Mucosa of descending colon (tissue), 3 donors: ENCODE results near the gene C19orf44. TPM values are rescaled to one million over a fixed set of nuclear protein-coding genes. Genes with fewer than 3 reads are reported as not detected.
A peak's percentile ranks its signal among the peaks of the same experiment; 100 is the strongest.
"Not testable (repeated sequence)": the region's sequence is repeated elsewhere in the genome, so short reads cannot be mapped to it uniquely, and the experiment has no call there.

ENCODE experiments used
- ATAC-seq: fragments of 200-7000 bp; cut with Tn5 transposase; one replicate; pipeline ENCODE4 v1.9.1; 2020; ENCODE audit warnings: mild to moderate bottlenecking, moderate library complexity
- DNase-seq, 3 donors: peaks; one replicate each; pipeline ENCODE4 v3.0.0-alpha.2; 2020
- H3K36me3 ChIP-seq: fragments of 200-600 bp; one replicate; pipeline ENCODE4 v1.8.0; 2021; ENCODE audit warnings: low read depth, mild to moderate bottlenecking
- H3K4me1 ChIP-seq: fragments of 200-600 bp; one replicate; pipeline ENCODE4 v1.8.0; 2021; ENCODE audit warnings: low read depth, mild to moderate bottlenecking
- H3K4me3 ChIP-seq: fragments of 200-600 bp; one replicate; pipeline ENCODE4 v1.8.0; 2021; ENCODE audit warnings: mild to moderate bottlenecking
- H3K9me3 ChIP-seq: fragments of 200-600 bp; one replicate; pipeline ENCODE4 v1.8.0; 2021; ENCODE audit warnings: mild to moderate bottlenecking
- intact Hi-C, 2 donors: fragments of 100-400 bp; cut with DNase I in 1 of 2; cut with micrococcal nuclease in 1 of 2; formaldehyde crosslinking; loops; one replicate each; pipeline versions ENCODE4 v1.11.0 to v1.11.1; 2022; cut with DNase I, micrococcal nuclease
- total RNA-seq, 3 donors: library from RNA; stranded (reverse); fragmentation: NEBNext Ultra II Directional in 2 of 3; extraction: Animal tissue kit (Norgen Biotek cat#: 25700) in 2 of 3; gene quantifications; one replicate each; pipeline versions ENCODE4 v1.2.1 to v1.2.4, GENCODE V29; 2021 to 2023
- TF ChIP-seq, protein P1 (sequence below): fragments of 200-600 bp; IDR thresholded peaks from one replicate; pipeline ENCODE4 v1.8.0; 2022; ENCODE audit warnings: antibody characterized with exemption, mild to moderate bottlenecking
- donor health status: DM: no; HTN: no; CAD: no; lungs with moderate emphysema.
- donor health status: DM: no; HTN: no; CAD: no.
- donor health status: DM: no; HTN: yes; CAD: no.

C19orf44 gene
- total RNA-seq, 3 donors from 2014 or later, result 2.0 to 8.4 (median 2.3) TPM

GRCh38 chr19:16506961-16507360 lies 10.8 kb downstream of the C19orf44 start:
- DNase-seq, result no peak
- H3K4me3 ChIP-seq, result no peak overlapping the region
- TF ChIP-seq, protein P1, sequence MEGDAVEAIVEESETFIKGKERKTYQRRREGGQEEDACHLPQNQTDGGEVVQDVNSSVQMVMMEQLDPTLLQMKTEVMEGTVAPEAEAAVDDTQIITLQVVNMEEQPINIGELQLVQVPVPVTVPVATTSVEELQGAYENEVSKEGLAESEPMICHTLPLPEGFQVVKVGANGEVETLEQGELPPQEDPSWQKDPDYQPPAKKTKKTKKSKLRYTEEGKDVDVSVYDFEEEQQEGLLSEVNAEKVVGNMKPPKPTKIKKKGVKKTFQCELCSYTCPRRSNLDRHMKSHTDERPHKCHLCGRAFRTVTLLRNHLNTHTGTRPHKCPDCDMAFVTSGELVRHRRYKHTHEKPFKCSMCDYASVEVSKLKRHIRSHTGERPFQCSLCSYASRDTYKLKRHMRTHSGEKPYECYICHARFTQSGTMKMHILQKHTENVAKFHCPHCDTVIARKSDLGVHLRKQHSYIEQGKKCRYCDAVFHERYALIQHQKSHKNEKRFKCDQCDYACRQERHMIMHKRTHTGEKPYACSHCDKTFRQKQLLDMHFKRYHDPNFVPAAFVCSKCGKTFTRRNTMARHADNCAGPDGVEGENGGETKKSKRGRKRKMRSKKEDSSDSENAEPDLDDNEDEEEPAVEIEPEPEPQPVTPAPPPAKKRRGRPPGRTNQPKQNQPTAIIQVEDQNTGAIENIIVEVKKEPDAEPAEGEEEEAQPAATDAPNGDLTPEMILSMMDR, result no peak
- no peaks in the 10 kb centered on the region for H3K4me1 ChIP-seq
- no peaks in the 10 kb centered on the region for H3K9me3 ChIP-seq
- intact Hi-C loops, result no loop called here
- no peaks in the 10 kb centered on the region for H3K36me3 ChIP-seq
- no peak for ATAC-seq

DNA sequence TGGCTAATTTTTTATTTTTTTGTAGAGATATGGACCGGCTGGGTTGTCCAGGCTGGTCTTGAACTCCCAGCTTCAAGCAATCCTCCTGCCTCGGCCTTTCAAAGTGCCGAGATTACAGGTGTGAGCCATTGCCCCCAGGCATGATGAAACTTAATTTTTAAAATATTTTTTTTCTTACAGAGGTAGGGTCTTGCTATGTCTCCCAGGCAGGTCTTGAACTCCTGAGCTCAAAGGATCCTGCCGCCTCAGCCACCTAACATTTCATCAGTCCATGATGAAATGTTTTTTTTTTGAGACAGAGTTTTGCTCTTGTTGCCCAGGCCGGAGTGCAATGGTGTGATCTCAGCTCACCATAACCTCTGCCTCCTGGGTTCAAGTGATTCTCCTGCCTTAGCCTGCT lies 12.4 kb downstream of the C19orf44 start:
- Histone ChIP-seq H3K4me3 (no peak overlapping the region), H3K4me1 (no peaks in the 10 kb centered on the region), H3K36me3 (no peaks in the 10 kb centered on the region), H3K9me3 (no peaks in the 10 kb centered on the region)
- ATAC-seq (no peak), DNase-seq (no peak)
- intact Hi-C loops, result no loop called here
- TF ChIP-seq, protein P1, result no peak

DNA sequence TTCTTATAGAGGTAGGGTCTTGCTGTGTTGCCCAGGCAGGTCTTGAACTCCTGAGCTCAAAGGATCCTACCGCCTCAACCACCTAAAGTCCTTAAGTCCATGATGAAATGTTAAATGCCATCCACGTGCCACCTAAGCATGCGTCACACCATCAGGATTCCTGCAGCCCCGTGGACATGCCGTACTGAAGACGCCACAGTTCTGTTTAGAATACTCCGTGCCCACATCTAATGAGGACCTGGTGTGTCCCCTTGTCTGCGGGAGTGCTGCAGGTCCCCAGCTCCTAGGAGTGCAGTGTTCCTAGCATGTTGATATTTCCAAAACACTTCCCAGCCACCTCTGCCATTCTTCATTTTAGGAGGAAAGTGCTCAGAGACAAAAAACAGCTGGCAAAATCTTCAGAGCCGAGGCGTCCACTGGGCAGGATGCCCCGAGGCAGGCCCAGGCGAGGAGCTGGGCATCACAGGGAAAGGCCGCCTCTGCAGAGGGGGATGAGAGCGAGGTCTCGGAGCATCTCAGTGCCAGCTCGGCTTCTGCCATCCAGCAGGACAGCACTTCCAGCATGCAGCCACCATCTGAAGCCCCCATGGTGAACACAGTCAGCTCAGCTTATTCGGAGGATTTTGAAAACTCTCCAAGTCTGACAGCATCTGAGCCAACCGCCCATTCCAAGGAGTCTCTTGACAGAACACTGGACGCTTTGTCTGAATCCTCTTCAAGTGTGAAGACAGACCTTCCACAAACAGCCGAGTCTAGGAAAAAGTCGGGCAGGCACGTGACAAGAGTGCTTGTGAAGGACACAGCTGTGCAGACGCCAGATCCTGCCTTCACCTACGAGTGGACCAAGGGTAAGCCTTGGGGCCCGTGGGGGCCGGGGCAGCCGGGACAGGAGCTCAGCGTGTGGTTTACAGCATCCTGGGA lies 13.2 kb downstream of the C19orf44 start:
- DNase-seq (no peak), ATAC-seq (peak; percentile 7)
- TF ChIP-seq, protein P1, result no peak
- no peak overlapping the region for H3K4me3 ChIP-seq
- H3K4me1 ChIP-seq, result no peaks in the 10 kb centered on the region
- H3K9me3 ChIP-seq, result no peaks in the 10 kb centered on the region
- intact Hi-C loops, result no loop called here
- no peaks in the 10 kb centered on the region for H3K36me3 ChIP-seq

- H3K4me1 ChIP-seq, ATAC-seq, H3K36me3 ChIP-seq, H3K4me3 ChIP-seq, DNase-seq, intact Hi-C loops, H3K9me3 ChIP-seq: not testable (repeated sequence)
Observed at GRCh38 chr19:16512611-16513010, 16.4 kb downstream of the C19orf44 start.

DNA sequence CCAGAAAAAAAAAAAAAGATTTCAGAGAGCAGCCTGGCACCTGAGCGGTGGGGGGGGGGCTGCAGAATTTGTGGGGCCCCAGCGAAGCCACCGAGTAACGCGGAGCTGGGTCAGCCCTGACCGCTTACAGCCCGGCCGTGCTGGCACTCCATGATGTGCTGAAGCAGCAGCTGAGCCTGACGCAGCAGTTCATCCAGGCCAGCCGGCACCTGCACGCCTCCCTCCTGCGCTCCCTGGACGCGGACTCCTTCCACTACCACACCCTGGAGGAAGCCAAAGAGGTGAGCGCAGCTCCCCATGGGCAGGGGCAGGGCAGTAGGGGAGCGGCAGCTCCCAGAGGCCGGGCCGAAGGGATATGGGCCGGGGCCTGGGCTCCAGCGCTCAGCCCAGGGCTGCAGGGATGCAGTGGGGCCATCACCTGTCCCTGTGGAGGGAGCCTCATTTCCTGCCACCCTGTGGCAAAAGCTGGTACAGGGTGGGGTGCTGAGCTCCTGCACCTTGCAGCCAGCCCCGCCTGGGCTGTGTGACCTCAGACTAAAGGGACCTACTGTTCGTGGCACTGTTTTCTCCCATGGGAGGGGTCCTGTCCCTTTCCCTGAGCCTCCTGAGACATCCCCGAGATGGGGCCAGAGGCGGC lies 18.3 kb downstream of the C19orf44 start:
- Histone ChIP-seq H3K4me1 (no peaks in the 10 kb centered on the region), H3K4me3 (no peak overlapping the region), H3K9me3 (no peaks in the 10 kb centered on the region), H3K36me3 (peaks cover 5% of the 10 kb centered on the region)
- ATAC-seq (no peak), DNase-seq (no peak)
- TF ChIP-seq, protein P1, result no peak
- intact Hi-C loops, result no loop called here

DNA sequence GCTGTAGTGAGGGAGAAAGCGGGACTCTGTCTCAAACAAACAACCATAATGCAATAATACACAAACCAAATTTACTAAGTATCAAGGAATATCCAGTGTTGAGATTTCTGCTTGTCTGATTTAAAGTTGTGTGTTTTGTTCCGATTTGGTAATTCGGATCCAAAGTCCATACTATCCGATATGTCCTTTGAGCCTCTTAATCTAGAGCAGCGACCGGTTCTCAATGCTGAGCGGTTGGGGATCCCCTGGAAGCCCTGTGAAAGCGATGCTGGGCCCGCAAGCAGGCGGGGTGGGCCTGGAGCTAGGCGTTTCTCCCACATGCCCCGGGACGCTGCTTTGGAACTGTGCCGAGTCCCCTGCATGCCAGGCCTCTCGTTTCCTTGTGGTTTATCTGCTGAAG lies 20.2 kb downstream of the C19orf44 start:
- no peaks in the 10 kb centered on the region for H3K4me1 ChIP-seq
- ATAC-seq (no peak), DNase-seq (no peak)
- no peaks in the 10 kb centered on the region for H3K9me3 ChIP-seq
- H3K36me3 ChIP-seq, result peaks cover 10% of the 10 kb centered on the region
- TF ChIP-seq, protein P1, result no peak
- intact Hi-C loops, result no loop called here
- no peak overlapping the region for H3K4me3 ChIP-seq
